HUDEP-2 (cell line): ENCODE measurements around the gene XPO4.
"Not testable (repeated sequence)": the region's sequence is repeated elsewhere in the genome, so short reads cannot be mapped to it uniquely, and the experiment has no call there.

Experiments used
- DNase-seq, 76 experiments: peaks; one replicate each; lab custom pipeline; 2025; ENCODE audit not compliant: unreplicated experiment in 76 of 76; lab: John Stamatoyannopoulos, UW

XPO4 gene

DNA sequence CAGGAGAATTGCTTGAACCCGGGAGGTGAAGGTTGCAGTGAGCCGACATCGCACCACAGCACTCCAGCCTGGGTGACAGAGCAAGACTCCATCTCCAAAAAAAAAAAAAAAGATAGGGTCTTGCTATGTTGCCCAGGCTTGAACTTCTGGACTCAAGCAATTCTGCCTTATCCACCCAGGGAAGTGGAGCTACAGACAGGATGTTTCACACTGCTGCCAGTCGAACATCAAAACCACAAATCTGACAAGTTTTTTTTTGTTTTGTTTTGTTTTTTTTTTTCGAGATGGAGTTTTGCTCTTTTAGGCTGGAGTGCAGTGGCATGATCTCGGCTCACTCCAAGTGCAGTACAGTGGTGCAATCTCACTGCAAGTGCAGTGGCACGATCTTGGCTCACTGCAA is 10.8 kb downstream of the XPO4 start:
- DNase-seq, result no peak

- no peak for DNase-seq
These were observed 11.5 kb downstream of the XPO4 start for GRCh38 chr13:20891034-20891433.

DNA sequence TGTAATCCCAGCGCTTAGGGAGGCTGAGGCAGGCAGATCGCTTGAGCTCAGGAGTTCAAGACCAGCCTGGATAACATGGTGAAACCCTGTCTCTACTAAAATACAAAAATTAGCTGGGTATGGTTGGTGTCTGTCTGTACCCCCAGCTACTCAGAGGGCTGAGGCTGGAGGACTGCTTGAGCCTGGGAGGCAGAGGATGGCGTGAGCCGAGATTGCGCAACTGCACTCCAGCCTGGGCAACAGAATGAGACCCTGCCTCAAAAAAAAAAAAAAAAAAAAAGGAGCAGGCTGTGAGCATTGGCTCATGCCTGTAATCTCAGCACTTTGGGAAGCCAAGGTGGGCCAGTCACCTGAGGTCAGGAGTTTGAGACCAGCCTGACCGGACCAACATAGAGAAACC is 12.0 kb downstream of the XPO4 start:
- DNase-seq, result not testable (repeated sequence)

GRCh38 chr13:20882206-20882605 is 20.3 kb downstream of the XPO4 start:
- DNase-seq, result no peak

GRCh38 chr13:20877902-20878301 is 24.6 kb downstream of the XPO4 start:
- no peak for DNase-seq

DNA sequence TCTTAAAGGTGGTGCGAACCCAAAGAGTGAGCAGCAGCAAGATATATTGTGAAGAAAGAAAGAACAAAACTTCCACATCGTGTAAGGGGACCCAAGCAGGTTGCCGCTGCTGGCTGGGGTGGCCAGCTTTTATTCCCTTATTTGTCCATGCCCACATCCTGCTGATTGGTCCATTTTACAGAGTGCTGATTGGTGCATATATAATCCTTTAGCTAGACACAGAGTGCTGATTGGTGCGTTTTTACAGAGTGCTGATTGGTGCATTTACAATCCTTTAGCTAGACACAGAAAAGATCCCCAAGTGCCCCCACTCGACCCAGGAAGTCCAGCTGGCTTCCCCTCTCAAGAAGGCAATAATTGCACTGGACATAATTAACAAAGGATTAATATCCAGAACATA is 25.7 kb downstream of the XPO4 start:
- not testable (repeated sequence) for DNase-seq

DNA sequence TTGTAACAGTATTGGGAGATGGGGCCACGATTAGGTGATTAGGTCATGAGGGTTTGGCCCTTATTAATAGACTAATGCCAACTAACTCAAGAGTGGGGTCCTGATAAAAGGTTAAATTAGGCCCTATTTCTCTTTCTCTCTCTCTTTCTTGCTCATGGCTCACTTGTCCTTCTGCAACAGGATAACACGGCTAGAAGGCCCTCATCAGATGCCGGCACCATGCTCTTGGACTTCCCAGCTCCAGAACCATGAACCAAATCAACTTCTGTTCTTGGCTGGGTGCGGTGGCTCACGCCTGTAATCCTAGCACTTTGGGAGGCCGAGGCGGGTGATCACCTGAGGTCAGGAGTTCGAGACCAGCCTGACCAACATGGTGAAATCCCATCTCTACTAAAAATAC is 28.1 kb downstream of the XPO4 start:
- not testable (repeated sequence) for DNase-seq

DNA sequence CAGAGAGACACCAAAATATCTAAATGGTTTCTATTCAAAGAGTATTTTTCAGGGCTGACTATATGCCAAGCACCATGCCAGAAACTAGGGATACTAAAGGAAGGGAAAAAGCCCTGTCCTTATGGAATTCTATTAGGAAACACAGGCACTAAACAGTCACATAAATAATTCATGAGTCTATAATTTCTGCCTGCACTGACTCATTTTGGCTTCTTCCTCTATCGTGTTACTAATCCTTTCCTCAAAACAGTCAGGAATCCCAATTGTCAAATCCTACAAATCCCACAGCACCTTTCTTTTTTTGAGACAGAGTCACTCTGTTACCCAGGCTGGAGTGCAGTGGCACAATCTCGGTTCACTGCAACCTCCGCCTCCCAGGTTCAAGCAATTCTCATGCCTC is 29.2 kb downstream of the XPO4 start:
- no peak for DNase-seq

DNA sequence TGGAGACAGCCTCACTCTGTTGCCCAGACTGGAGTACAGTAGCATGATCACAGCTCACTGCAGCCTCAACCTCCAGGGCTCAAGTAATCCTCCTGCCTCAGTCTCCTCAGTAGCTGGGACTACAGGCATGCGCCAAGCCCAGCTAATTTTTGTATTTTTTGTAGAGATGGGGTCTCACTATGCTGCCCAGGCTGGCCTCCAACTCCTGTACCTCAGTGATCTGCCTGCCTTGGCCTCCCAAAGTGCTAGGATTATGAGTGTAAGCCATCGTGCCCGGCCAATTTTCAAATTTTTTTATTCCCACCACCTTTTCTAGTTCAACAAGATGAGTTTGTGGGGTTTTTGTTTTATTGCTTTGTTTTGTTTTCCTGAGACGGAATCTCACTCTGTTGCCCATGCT is 31.7 kb downstream of the XPO4 start:
- DNase-seq, result no peak

DNA sequence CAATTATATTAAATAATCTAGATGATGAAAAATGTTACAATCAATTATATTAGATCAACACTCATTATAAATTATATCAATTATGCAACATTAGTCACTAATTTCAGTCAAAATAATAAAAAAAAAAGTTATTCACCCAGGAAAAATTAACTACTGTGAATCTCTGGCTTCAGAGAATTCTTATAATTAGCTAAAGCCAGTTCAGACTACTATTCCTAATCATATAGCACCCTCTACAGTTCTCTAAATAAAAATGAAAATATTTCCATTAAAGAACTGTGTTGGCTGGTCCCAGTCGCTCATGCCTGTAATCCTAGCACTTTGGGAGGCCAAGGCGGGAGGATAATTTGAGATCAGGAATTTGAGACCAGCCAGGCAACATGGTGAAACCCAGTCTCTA is 33.0 kb downstream of the XPO4 start:
- no peak for DNase-seq

- DNase-seq, result no peak
These were observed 35.1 kb downstream of the XPO4 start for GRCh38 chr13:20867408-20867807.

DNA sequence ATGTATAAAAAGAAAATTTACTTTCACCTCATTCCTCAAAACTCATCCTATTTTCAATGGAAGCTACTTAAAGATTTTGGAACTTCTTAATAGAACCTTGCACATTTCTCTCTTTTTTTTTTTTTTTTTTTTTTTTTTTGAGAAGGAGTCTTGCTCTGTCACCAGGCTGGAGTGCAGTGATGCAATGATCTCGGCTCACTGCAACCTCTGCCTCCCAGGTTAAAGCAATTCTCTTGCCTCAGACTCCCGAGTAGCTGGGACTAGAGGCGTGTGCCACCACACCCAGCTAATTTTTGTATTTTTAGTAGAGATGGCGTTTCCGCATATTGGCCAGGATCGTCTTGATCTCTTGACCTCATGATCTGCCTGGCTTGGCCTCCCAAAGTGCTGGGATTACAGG is 40.9 kb downstream of the XPO4 start:
- DNase-seq, result not testable (repeated sequence)

GRCh38 chr13:20860844-20861243 is 41.7 kb downstream of the XPO4 start:
- no peak for DNase-seq

DNA sequence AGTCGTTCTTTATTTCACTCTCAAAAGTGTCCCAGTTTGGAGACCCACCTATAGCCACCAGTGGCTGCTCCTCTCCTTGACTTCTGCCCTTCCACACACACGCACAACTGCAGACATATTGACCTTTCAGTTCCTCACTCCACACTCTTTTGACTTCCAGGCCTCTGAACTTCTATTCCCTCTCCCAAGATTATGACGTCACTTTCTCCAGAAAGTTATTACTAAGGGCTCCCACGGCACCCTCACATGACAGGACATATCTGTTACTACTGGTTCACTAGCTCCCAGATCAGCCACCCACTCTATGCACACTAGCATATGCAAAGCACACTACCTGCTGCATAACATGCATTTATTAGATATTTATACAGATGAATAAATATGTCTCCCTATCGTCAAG is 45.9 kb downstream of the XPO4 start:
- DNase-seq, result no peak

DNA sequence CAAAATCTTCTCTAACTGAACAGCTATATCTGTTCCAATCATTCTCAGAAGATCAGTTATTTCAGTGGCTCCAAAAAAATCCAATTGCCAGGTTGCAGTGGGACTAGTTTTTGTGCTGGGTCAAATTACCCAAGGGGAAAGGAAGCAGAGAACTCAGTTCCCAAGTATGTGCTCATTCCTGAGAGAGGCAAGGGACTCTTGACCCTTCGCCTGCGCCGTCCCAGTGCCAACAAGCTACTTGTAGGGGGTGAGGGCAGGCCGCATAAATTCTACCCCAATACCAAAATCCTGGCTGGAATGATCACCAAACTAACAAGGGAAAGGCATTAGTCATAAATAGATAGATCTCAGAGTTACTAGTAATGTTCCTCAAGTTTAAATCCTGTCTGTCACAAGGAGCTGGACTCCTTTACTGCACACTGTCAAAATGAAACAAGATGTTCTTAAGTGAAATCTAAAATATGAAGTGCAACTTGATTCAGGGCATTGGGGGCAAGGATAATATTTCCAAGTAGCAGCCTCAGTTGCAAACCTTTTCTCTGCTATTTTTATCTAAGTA is 50.6 kb downstream of the XPO4 start:
- DNase-seq, result no peak

GRCh38 chr13:20848944-20849343 is 53.6 kb downstream of the XPO4 start:
- DNase-seq, result no peak

- no peak for DNase-seq
These were observed 54.3 kb downstream of the XPO4 start for GRCh38 chr13:20848203-20848602.

- DNase-seq, result peak in 10 of 76 experiments; percentile 5 to 41 (median 20)
These were observed 55.2 kb downstream of the XPO4 start for GRCh38 chr13:20847296-20847695.

GRCh38 chr13:20843166-20843565 is 59.4 kb downstream of the XPO4 start:
- no peak for DNase-seq

- DNase-seq, result no peak
These were observed 62.0 kb downstream of the XPO4 start for GRCh38 chr13:20840568-20840967.

- no peak for DNase-seq
These were observed 68.5 kb downstream of the XPO4 start for GRCh38 chr13:20833900-20834679.

GRCh38 chr13:20832861-20833260 is 69.7 kb downstream of the XPO4 start:
- no peak for DNase-seq

GRCh38 chr13:20831933-20832332 is 70.6 kb downstream of the XPO4 start:
- DNase-seq, result no peak
